HG02884 (cell line): ENCODE measurements around the gene MYO9B.

Source experiments
- ATAC-seq: cut with Tn5 transposase; IDR thresholded peaks from one replicate; pipeline ENCODE4 v1.9.1; 2021; ENCODE audit warnings: mild to moderate bottlenecking, moderate library complexity; ENCODE audit not compliant: unreplicated experiment

Gene MYO9B

GRCh38 chr19:17237747-17238706, 162.4 kb downstream of the MYO9B start:
- no peak for ATAC-seq

- no peak for ATAC-seq
Observed at GRCh38 chr19:17240062-17240752, 164.6 kb downstream of the MYO9B start.

GRCh38 chr19:17240826-17241399, 165.3 kb downstream of the MYO9B start:
- no peak for ATAC-seq

GRCh38 chr19:17242431-17243208, 167.0 kb downstream of the MYO9B start:
- ATAC-seq = no peak

- ATAC-seq = no peak
Observed at GRCh38 chr19:17243211-17243829, 167.7 kb downstream of the MYO9B start.

- ATAC-seq = no peak
Observed at GRCh38 chr19:17243830-17244617, 168.4 kb downstream of the MYO9B start.

GRCh38 chr19:17244618-17245534, 169.3 kb downstream of the MYO9B start:
- ATAC-seq = no peak

GRCh38 chr19:17245535-17245984, 170.0 kb downstream of the MYO9B start, which contains the start of gene NR2F6:
TSS of gene NR2F6 (minus strand) at chr19:17245919. CDS start at chr19:17245220, 699 bp downstream.
- ATAC-seq = no peak

- ATAC-seq = no peak
Observed at GRCh38 chr19:17246681-17247425, 171.3 kb downstream of the MYO9B start.

- ATAC-seq = no peak
Observed at GRCh38 chr19:17248011-17248776, 172.6 kb downstream of the MYO9B start.

GRCh38 chr19:17249887-17250548, 174.4 kb downstream of the MYO9B start:
- ATAC-seq = no peak

- no peak for ATAC-seq
Observed at GRCh38 chr19:17254636-17255035, 179.1 kb downstream of the MYO9B start.

GRCh38 chr19:17255150-17255621, 179.6 kb downstream of the MYO9B start:
- ATAC-seq = no peak

- no peak for ATAC-seq
Observed at GRCh38 chr19:17256130-17256529, 180.6 kb downstream of the MYO9B start.

GRCh38 chr19:17259118-17259780, 183.7 kb downstream of the MYO9B start:
- ATAC-seq = no peak

- ATAC-seq = no peak
Observed at GRCh38 chr19:17259934-17260333, 184.4 kb downstream of the MYO9B start.
